Measurements from ENCODE around the gene NT5DC1.
"Not testable (repeated sequence)": the region's sequence is repeated elsewhere in the genome, so short reads cannot be mapped to it uniquely, and the experiment has no call there.

NT5DC1 gene

GRCh38 chr6:116090251-116090650 lies 10.4 kb upstream of the NT5DC1 start:
- no peak for DNase-seq (ENCODE audit: low read depth)

- DNase-seq (ENCODE audit: low read depth): no peak
Measured at GRCh38 chr6:116094041-116094440, 6.6 kb upstream of the NT5DC1 start.

- DNase-seq (ENCODE audit: low read depth): not testable (repeated sequence)
Measured at GRCh38 chr6:116096048-116096759, 4.4 kb upstream of the NT5DC1 start.

- peak; percentile 13 for DNase-seq (ENCODE audit: low read depth)
Measured at GRCh38 chr6:116096979-116097816, 3.5 kb upstream of the NT5DC1 start.

- no peak for DNase-seq (ENCODE audit: low read depth)
Measured at GRCh38 chr6:116099036-116099435, 1.6 kb upstream of the NT5DC1 start.

- DNase-seq (ENCODE audit: low read depth): no peak
Measured at GRCh38 chr6:116101302-116101718, 657 bp downstream of the NT5DC1 start.

- DNase-seq (ENCODE audit: low read depth): no peak
Measured at GRCh38 chr6:116101790-116102189, 1.1 kb downstream of the NT5DC1 start.

- no peak for DNase-seq (ENCODE audit: low read depth)
Measured at GRCh38 chr6:116102873-116103272, 2.2 kb downstream of the NT5DC1 start.

GRCh38 chr6:116104636-116105035 lies 4.0 kb downstream of the NT5DC1 start:
- DNase-seq (ENCODE audit: low read depth): no peak

GRCh38 chr6:116105247-116105646 lies 4.6 kb downstream of the NT5DC1 start:
- no peak for DNase-seq (ENCODE audit: low read depth)

GRCh38 chr6:116106146-116106545 lies 5.5 kb downstream of the NT5DC1 start:
- DNase-seq (ENCODE audit: low read depth): peak; percentile 38

GRCh38 chr6:116108836-116109235 lies 8.2 kb downstream of the NT5DC1 start:
- no peak for DNase-seq (ENCODE audit: low read depth)

GRCh38 chr6:116111552-116112528 lies 11.2 kb downstream of the NT5DC1 start:
- peak; percentile 28 for DNase-seq (ENCODE audit: low read depth)

- no peak for DNase-seq (ENCODE audit: low read depth)
Measured at GRCh38 chr6:116113386-116113785, 12.7 kb downstream of the NT5DC1 start.

- DNase-seq (ENCODE audit: low read depth): no peak
Measured at GRCh38 chr6:116115781-116116180, 15.1 kb downstream of the NT5DC1 start.

- no peak for DNase-seq (ENCODE audit: low read depth)
Measured at GRCh38 chr6:116118608-116119007, 18.0 kb downstream of the NT5DC1 start.

- no peak for DNase-seq (ENCODE audit: low read depth)
Measured at GRCh38 chr6:116120430-116120829, 19.8 kb downstream of the NT5DC1 start.

GRCh38 chr6:116126032-116126431 lies 25.4 kb downstream of the NT5DC1 start, which contains the start of gene COL10A1:
COL10A1 (minus strand) TSS chr6:116126132; CDS start chr6:116125492, 640 bp downstream.
- DNase-seq (ENCODE audit: low read depth): no peak

- peak; percentile 45 for DNase-seq (ENCODE audit: low read depth)
Measured at GRCh38 chr6:116127771-116128493, 27.3 kb downstream of the NT5DC1 start.

- DNase-seq (ENCODE audit: low read depth): no peak
Measured at GRCh38 chr6:116133453-116133852, 32.8 kb downstream of the NT5DC1 start.

GRCh38 chr6:116136373-116136772 lies 35.7 kb downstream of the NT5DC1 start:
- no peak for DNase-seq (ENCODE audit: low read depth)
